Activated CD4-positive, CD25-positive, alpha-beta regulatory T cell treated with anti-CD3 and anti-CD28 coated beads, Interleukin-2, amount 50 U/mL, for 16 hours (primary cell): Measurements from ENCODE around the gene CBS.
"Not testable (repeated sequence)": the region's sequence is repeated elsewhere in the genome, so short reads cannot be mapped to it uniquely, and the experiment has no call there.

Source experiments
- DNase-seq: peaks from one replicate; pipeline ENCODE4 v3.0.0-alpha.2; 2020; ENCODE audit warnings: low read depth, low spot score

The CBS gene

GRCh38 chr21:43068065-43068464 is 7.6 kb downstream of the CBS start:
- DNase-seq: not testable (repeated sequence)

- not testable (repeated sequence) for DNase-seq
Observed at GRCh38 chr21:43066690-43067089, 8.9 kb downstream of the CBS start.

GRCh38 chr21:43065991-43066390 is 9.6 kb downstream of the CBS start:
- not testable (repeated sequence) for DNase-seq

GRCh38 chr21:43064265-43064917 is 11.2 kb downstream of the CBS start:
- not testable (repeated sequence) for DNase-seq

GRCh38 chr21:43062955-43063664 is 12.5 kb downstream of the CBS start:
- DNase-seq: not testable (repeated sequence)

GRCh38 chr21:43053112-43053511 is 22.5 kb downstream of the CBS start:
- not testable (repeated sequence) for DNase-seq

GRCh38 chr21:43045876-43046821 is 29.5 kb downstream of the CBS start:
- DNase-seq: not testable (repeated sequence)

- DNase-seq: not testable (repeated sequence)
Observed at GRCh38 chr21:43045165-43045875, 30.3 kb downstream of the CBS start.

GRCh38 chr21:43044547-43044946 is 31.1 kb downstream of the CBS start:
- not testable (repeated sequence) for DNase-seq

- not testable (repeated sequence) for DNase-seq
Observed at GRCh38 chr21:43043291-43043690, 32.3 kb downstream of the CBS start.

- not testable (repeated sequence) for DNase-seq
Observed at GRCh38 chr21:43042169-43042568, 33.5 kb downstream of the CBS start.

GRCh38 chr21:43038659-43039044 is 37.0 kb downstream of the CBS start:
- DNase-seq: not testable (repeated sequence)

- DNase-seq: not testable (repeated sequence)
Observed at GRCh38 chr21:43037918-43038658, 37.5 kb downstream of the CBS start.

GRCh38 chr21:43036889-43037288 is 38.7 kb downstream of the CBS start:
- not testable (repeated sequence) for DNase-seq

GRCh38 chr21:43034826-43035225 is 40.8 kb downstream of the CBS start:
- DNase-seq: no peak

- no peak for DNase-seq
Observed at GRCh38 chr21:43034101-43034500, 41.5 kb downstream of the CBS start.

- DNase-seq: no peak
Observed at GRCh38 chr21:43031121-43031619, 44.5 kb downstream of the CBS start.

GRCh38 chr21:43029785-43030184 is 45.9 kb downstream of the CBS start:
- DNase-seq: no peak

GRCh38 chr21:43027846-43028731 is 47.5 kb downstream of the CBS start:
- DNase-seq: no peak
